Endothelial cell (in vitro differentiated cells): ENCODE data around the gene CES5A. TPM values are rescaled to one million over a fixed set of nuclear protein-coding genes. Genes with fewer than 3 reads are reported as not detected.
"Not testable (repeated sequence)": the region's sequence is repeated elsewhere in the genome, so short reads cannot be mapped to it uniquely, and the experiment has no call there.

Experiments used
- DNase-seq: peaks from one replicate; pipeline ENCODE4 v3.0.0; 2021; ENCODE audit warnings: low spot score
- H3K27ac Mint-ChIP-seq: one replicate; pipeline ENCODE4 v1.8.0; 2021; ENCODE audit warnings: mixed read lengths, inconsistent platforms; ENCODE audit not compliant: unreplicated experiment
- H3K27me3 Mint-ChIP-seq: one replicate; pipeline ENCODE4 v1.8.0; 2021; ENCODE audit warnings: mild to moderate bottlenecking, moderate library complexity, mixed read lengths, inconsistent platforms; ENCODE audit not compliant: unreplicated experiment
- H3K36me3 Mint-ChIP-seq: one replicate; pipeline ENCODE4 v1.8.0; 2021; ENCODE audit warnings: mild to moderate bottlenecking, low read depth, mixed read lengths, inconsistent platforms; ENCODE audit not compliant: unreplicated experiment
- H3K4me1 Mint-ChIP-seq: one replicate; pipeline ENCODE4 v1.8.0; 2021; ENCODE audit warnings: mild to moderate bottlenecking, mixed read lengths, inconsistent platforms; ENCODE audit not compliant: unreplicated experiment
- H3K4me3 Mint-ChIP-seq: one replicate; pipeline ENCODE4 v1.8.0; 2021; ENCODE audit warnings: mild to moderate bottlenecking, mixed read lengths, inconsistent platforms; ENCODE audit not compliant: unreplicated experiment
- H3K9me3 Mint-ChIP-seq: one replicate; pipeline ENCODE4 v1.8.0; 2021; ENCODE audit warnings: mixed read lengths, inconsistent platforms; ENCODE audit not compliant: unreplicated experiment
- total RNA-seq: library from RNA; stranded (reverse); fragmentation: NEBNext Ultra II Directional; extraction: Animal tissue kit (Norgen Biotek cat#: 25700); gene quantifications from one replicate; pipeline ENCODE4 v1.2.1, GENCODE V29; 2021; ENCODE audit not compliant: unreplicated experiment
- TF ChIP-seq, protein P1 (sequence below): fragments of 200-600 bp; sonication (generic); IDR thresholded peaks from one replicate; pipeline ENCODE4 v1.5.0; 2021; ENCODE audit warnings: antibody characterized with exemption; ENCODE audit not compliant: unreplicated experiment

The CES5A gene
- total RNA-seq, 1 donor from 2014 or later, result not detected

DNA sequence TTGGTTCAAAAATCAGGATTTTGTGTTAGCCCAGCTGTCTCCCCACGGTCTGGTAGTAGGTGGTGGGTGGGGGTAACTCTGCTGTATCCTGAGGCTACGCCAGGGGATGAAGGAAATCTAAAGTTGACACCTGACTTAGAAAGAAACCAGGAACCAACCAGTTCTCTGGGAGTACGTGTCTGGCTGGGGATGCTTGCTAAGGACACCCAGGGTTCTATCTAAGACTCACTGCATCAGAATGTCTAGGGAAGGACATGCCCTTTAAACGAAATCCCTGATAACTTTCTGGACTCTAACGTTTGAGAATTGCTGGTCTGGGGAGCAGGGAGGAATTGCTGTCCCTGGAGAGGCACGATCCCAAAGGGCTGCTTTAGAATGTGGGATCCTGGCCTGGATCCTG, 39.2 kb upstream of the CES5A start:
- Mint-ChIP-seq H3K27me3 (peaks cover 8% of the 10 kb centered on the region), H3K27ac (no peak overlapping the region), H3K4me1 (no peaks in the 10 kb centered on the region), H3K36me3 (no peaks in the 10 kb centered on the region), H3K4me3 (no peak overlapping the region), H3K9me3 (no peaks in the 10 kb centered on the region)
- TF ChIP-seq, protein P1, sequence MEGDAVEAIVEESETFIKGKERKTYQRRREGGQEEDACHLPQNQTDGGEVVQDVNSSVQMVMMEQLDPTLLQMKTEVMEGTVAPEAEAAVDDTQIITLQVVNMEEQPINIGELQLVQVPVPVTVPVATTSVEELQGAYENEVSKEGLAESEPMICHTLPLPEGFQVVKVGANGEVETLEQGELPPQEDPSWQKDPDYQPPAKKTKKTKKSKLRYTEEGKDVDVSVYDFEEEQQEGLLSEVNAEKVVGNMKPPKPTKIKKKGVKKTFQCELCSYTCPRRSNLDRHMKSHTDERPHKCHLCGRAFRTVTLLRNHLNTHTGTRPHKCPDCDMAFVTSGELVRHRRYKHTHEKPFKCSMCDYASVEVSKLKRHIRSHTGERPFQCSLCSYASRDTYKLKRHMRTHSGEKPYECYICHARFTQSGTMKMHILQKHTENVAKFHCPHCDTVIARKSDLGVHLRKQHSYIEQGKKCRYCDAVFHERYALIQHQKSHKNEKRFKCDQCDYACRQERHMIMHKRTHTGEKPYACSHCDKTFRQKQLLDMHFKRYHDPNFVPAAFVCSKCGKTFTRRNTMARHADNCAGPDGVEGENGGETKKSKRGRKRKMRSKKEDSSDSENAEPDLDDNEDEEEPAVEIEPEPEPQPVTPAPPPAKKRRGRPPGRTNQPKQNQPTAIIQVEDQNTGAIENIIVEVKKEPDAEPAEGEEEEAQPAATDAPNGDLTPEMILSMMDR, result no peak
- DNase-seq, result no peak

DNA sequence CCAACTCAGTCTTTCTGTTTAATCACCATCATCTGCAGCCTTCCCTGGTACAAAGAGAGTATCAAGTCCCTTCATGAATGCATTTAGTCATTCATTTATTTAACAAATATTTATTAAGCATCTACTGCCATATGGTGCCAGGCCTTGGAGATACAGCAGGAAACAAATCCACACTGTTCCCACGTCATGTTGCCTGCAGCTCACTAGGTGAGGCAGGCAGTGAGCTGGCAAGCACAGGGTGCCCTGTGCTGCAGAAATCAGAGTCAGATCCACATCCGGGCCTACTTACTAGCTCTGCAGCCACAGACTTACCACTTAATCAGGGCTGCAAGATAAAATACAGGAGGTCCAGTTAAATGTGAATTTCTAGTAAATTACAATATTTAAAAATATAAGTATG, 38.5 kb upstream of the CES5A start:
- DNase-seq, result no peak
- TF ChIP-seq, protein P1, result no peak
- no peaks in the 10 kb centered on the region for H3K36me3 Mint-ChIP-seq
- H3K27me3 Mint-ChIP-seq, result peaks cover 11% of the 10 kb centered on the region
- H3K9me3 Mint-ChIP-seq, result no peaks in the 10 kb centered on the region
- no peaks in the 10 kb centered on the region for H3K4me1 Mint-ChIP-seq
- no peak overlapping the region for H3K27ac Mint-ChIP-seq
- H3K4me3 Mint-ChIP-seq, result no peak overlapping the region

DNA sequence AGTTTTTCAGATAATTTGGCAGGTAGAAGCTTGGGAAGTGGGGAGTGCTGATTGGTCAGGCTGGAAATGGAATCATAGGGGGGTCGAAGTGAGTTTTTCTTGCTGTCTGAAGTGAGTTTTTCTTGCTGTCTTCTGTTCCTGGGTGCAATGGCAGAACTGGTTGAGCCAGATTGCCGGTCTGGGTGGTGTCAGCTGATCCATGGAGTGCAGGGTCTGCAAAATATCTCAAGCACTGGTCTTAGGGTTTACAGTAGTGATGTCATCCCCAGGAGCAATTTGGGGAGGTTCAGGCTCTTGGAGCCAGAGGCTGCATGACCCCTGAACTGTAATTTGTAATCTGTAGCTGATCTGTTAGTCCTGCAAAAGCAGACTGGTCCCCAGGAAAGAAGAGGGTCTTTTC, 37.9 kb upstream of the CES5A start:
- H3K4me1 Mint-ChIP-seq, H3K4me3 Mint-ChIP-seq, H3K36me3 Mint-ChIP-seq, DNase-seq, H3K9me3 Mint-ChIP-seq, H3K27ac Mint-ChIP-seq: not testable (repeated sequence)
- H3K27me3 Mint-ChIP-seq, result peaks cover 11% of the 10 kb centered on the region

DNA sequence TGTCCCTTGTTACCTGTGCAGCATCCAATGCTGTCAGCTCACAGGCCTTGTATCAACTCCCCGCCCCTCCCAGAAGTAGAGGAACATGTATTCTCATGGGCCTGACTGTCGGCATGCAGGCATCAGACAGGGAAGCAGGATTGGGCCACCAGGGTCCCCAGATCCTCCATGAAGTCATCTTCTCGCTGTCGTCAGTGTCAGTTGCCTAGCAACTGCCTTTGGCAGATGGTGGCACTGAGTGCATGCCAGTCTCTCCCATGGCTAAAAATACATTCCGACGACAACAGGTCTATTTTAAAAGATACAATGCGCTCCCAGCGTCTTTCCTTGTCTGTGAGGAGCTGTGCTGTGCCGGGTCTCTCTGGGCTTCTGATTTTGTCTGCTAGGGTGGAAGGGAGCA, 36.8 kb upstream of the CES5A start:
- Mint-ChIP-seq H3K4me1 (no peaks in the 10 kb centered on the region), H3K27me3 (peaks cover 11% of the 10 kb centered on the region), H3K27ac (no peak overlapping the region), H3K4me3 (no peak overlapping the region), H3K36me3 (no peaks in the 10 kb centered on the region), H3K9me3 (no peaks in the 10 kb centered on the region)
- no peak for DNase-seq
- TF ChIP-seq, protein P1, result no peak

DNA sequence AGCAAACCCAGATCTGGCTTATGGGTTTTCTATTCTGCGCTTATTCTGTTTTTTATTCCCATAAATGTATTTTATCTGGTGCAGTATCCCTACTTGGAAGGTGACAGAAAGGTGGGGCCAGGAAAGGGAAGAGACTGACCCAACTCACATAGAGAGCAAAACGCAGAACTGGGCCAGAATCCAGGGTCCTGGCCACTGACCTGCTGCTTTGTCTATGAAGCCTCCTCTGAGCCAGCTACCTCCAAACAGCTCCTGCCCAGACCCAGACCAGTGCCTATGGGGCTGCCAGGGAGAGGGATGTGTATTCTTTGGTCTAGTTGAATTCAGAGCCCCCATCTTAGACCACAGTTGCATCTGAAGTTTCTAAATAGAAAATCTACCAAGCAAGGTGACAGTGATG, 36.4 kb upstream of the CES5A start:
- TF ChIP-seq, protein P1, result no peak
- DNase-seq, result no peak
- Mint-ChIP-seq H3K27me3 (peaks cover 11% of the 10 kb centered on the region), H3K9me3 (no peaks in the 10 kb centered on the region), H3K4me3 (no peak overlapping the region), H3K4me1 (no peaks in the 10 kb centered on the region), H3K27ac (no peak overlapping the region), H3K36me3 (no peaks in the 10 kb centered on the region)

DNA sequence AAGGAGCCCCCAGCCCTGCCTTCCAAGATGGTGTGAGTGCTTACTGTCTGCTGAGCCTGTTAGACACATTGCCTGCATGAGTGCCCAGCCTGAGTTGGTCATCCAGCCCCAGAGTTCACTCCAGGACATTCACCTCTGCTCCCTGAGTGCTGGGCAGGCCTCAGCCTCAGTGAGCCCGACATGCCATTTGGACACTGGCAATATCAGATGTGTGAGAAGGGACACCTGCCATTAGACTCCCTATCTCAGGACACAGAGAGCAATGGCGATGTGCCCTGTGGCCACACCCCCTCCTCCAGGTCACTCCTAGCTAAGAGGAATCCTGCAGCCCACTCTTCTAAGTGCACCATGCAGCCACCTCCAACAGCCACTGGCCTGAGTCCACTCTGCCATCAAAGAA, 34.7 kb upstream of the CES5A start:
- H3K27me3 Mint-ChIP-seq, result peaks cover 11% of the 10 kb centered on the region
- DNase-seq, result no peak
- no peaks in the 10 kb centered on the region for H3K4me1 Mint-ChIP-seq
- TF ChIP-seq, protein P1, result no peak
- H3K36me3 Mint-ChIP-seq, result no peaks in the 10 kb centered on the region
- no peak overlapping the region for H3K4me3 Mint-ChIP-seq
- no peaks in the 10 kb centered on the region for H3K9me3 Mint-ChIP-seq
- no peak overlapping the region for H3K27ac Mint-ChIP-seq
